HEK293 (cell line): Measurements from ENCODE around the gene BLOC1S5.

ENCODE experiments used
- BCL11A ChIP-seq: fragments of 450-650 bp; formaldehyde crosslinking; IDR thresholded peaks from 2 replicates; pipeline ENCODE4 v1.5.1; 2016; ENCODE audit warnings: low read depth, missing biosample characterization, missing genetic modification characterization
- HOXC10 ChIP-seq: sonication (generic); formaldehyde crosslinking; IDR thresholded peaks from 2 replicates; pipeline ENCODE4 v1.8.1; 2023; ENCODE audit warnings: mild to moderate bottlenecking, missing genetic modification reagents
- KLF10 ChIP-seq: fragments of 450-650 bp; IDR thresholded peaks from 2 replicates; pipeline ENCODE4 v1.5.1; 2018; ENCODE audit warnings: missing biosample characterization, mild to moderate bottlenecking, missing genetic modification characterization
- KLF9 ChIP-seq: fragments of 450-650 bp; formaldehyde crosslinking; IDR thresholded peaks from 2 replicates; pipeline ENCODE4 v1.5.1; 2016; ENCODE audit warnings: missing biosample characterization, missing genetic modification characterization, low read depth
- OVOL3 ChIP-seq: fragments of 450-650 bp; formaldehyde crosslinking; IDR thresholded peaks from 2 replicates; pipeline ENCODE4 v1.5.1; 2016; ENCODE audit warnings: missing biosample characterization, missing genetic modification characterization
- PATZ1 ChIP-seq: fragments of 450-650 bp; formaldehyde crosslinking; IDR thresholded peaks from 2 replicates; pipeline ENCODE4 v1.5.1; 2016; ENCODE audit warnings: missing biosample characterization, missing genetic modification characterization
- RBAK ChIP-seq: fragments of 450-650 bp; formaldehyde crosslinking; IDR thresholded peaks from 2 replicates; pipeline ENCODE4 v1.5.1; 2016; ENCODE audit warnings: missing biosample characterization, missing genetic modification characterization
- REPIN1 ChIP-seq: fragments of 450-650 bp; formaldehyde crosslinking; IDR thresholded peaks from 2 replicates; pipeline ENCODE4 v1.5.1; 2017; ENCODE audit warnings: missing biosample characterization, missing genetic modification characterization, low read depth
- TCF7L2 ChIP-seq: IDR thresholded peaks from 2 replicates; pipeline ENCODE4 v1.6.1; 2011; ENCODE audit warnings: low read depth, mild to moderate bottlenecking, inconsistent platforms, low read length, moderate library complexity, borderline replicate concordance
- TRIM28 ChIP-seq: IDR thresholded peaks from 2 replicates; pipeline ENCODE4 v1.6.1; 2011; ENCODE audit warnings: low read length, control low read depth, borderline replicate concordance
- YY1 ChIP-seq: fragments of 450-650 bp; formaldehyde crosslinking; IDR thresholded peaks from 2 replicates; pipeline ENCODE4 v1.5.1; 2018; ENCODE audit warnings: missing biosample characterization, missing genetic modification characterization
- ZBTB11 ChIP-seq: fragments of 450-650 bp; formaldehyde crosslinking; conservative IDR thresholded peaks from 2 replicates; pipeline ENCODE4 v1.5.1; 2016; ENCODE audit warnings: low read depth, missing biosample characterization, missing genetic modification characterization
- ZBTB21 ChIP-seq: fragments of 450-650 bp; formaldehyde crosslinking; IDR thresholded peaks from 2 replicates; pipeline ENCODE4 v1.5.1; 2017; ENCODE audit warnings: missing biosample characterization, missing genetic modification characterization
- ZBTB49 ChIP-seq: fragments of 450-650 bp; formaldehyde crosslinking; IDR thresholded peaks from 2 replicates; pipeline ENCODE4 v1.5.1; 2016; ENCODE audit warnings: missing biosample characterization, missing genetic modification characterization, low read depth
- ZFHX2 ChIP-seq: fragments of 450-650 bp; formaldehyde crosslinking; conservative IDR thresholded peaks from 2 replicates; pipeline ENCODE4 v1.5.1; 2016; ENCODE audit warnings: missing biosample characterization, missing genetic modification characterization
- ZFP37 ChIP-seq: fragments of 450-650 bp; formaldehyde crosslinking; IDR thresholded peaks from 2 replicates; pipeline ENCODE4 v1.5.1; 2016; ENCODE audit warnings: missing biosample characterization, missing genetic modification characterization
- ZNF155 ChIP-seq: fragments of 450-650 bp; formaldehyde crosslinking; IDR thresholded peaks from 2 replicates; pipeline ENCODE4 v1.5.1; 2016; ENCODE audit warnings: missing biosample characterization, missing genetic modification characterization
- ZNF169 ChIP-seq: fragments of 450-650 bp; formaldehyde crosslinking; IDR thresholded peaks from 2 replicates; pipeline ENCODE4 v1.5.1; 2016; ENCODE audit warnings: missing biosample characterization, missing genetic modification characterization
- ZNF175 ChIP-seq: fragments of 450-650 bp; formaldehyde crosslinking; IDR thresholded peaks from 2 replicates; pipeline ENCODE4 v1.5.1; 2016; ENCODE audit warnings: missing biosample characterization, missing genetic modification characterization
- ZNF202 ChIP-seq: fragments of 450-650 bp; formaldehyde crosslinking; IDR thresholded peaks from 2 replicates; pipeline ENCODE4 v1.5.1; 2016; ENCODE audit warnings: missing biosample characterization, missing genetic modification characterization, borderline replicate concordance
- ZNF266 ChIP-seq: fragments of 450-650 bp; formaldehyde crosslinking; IDR thresholded peaks from 2 replicates; pipeline ENCODE4 v1.5.1; 2016; ENCODE audit warnings: missing biosample characterization, missing genetic modification characterization, low read depth
- ZNF354C ChIP-seq: fragments of 450-650 bp; formaldehyde crosslinking; IDR thresholded peaks from 2 replicates; pipeline ENCODE4 v1.5.1; 2016; ENCODE audit warnings: missing biosample characterization, missing genetic modification characterization, low read depth, borderline replicate concordance
- ZNF394 ChIP-seq: fragments of 450-650 bp; formaldehyde crosslinking; IDR thresholded peaks from 2 replicates; pipeline ENCODE4 v1.5.1; 2016; ENCODE audit warnings: missing biosample characterization, missing genetic modification characterization, mild to moderate bottlenecking, moderate library complexity, borderline replicate concordance
- ZNF423 ChIP-seq: fragments of 450-650 bp; formaldehyde crosslinking; IDR thresholded peaks from 2 replicates; pipeline ENCODE4 v1.5.1; 2016; ENCODE audit warnings: missing biosample characterization, missing genetic modification characterization
- ZNF433 ChIP-seq: fragments of 450-650 bp; formaldehyde crosslinking; IDR thresholded peaks from 2 replicates; pipeline ENCODE4 v1.5.1; 2016; ENCODE audit warnings: missing biosample characterization, missing genetic modification characterization, low read depth
- ZNF473 ChIP-seq: fragments of 450-650 bp; formaldehyde crosslinking; IDR thresholded peaks from 2 replicates; pipeline ENCODE4 v1.5.1; 2017; ENCODE audit warnings: missing biosample characterization, missing genetic modification characterization
- ZNF529 ChIP-seq: fragments of 450-650 bp; formaldehyde crosslinking; IDR thresholded peaks from 2 replicates; pipeline ENCODE4 v1.5.1; 2017; ENCODE audit warnings: missing genetic modification characterization, missing biosample characterization; ENCODE audit not compliant: insufficient replicate concordance
- ZNF549 ChIP-seq: fragments of 450-650 bp; IDR thresholded peaks from 2 replicates; pipeline ENCODE4 v1.5.1; 2018; ENCODE audit warnings: missing biosample characterization, missing genetic modification characterization, mild to moderate bottlenecking, inconsistent platforms, moderate library complexity
- ZNF580 ChIP-seq: fragments of 450-650 bp; formaldehyde crosslinking; IDR thresholded peaks from 2 replicates; pipeline ENCODE4 v1.5.1; 2016; ENCODE audit warnings: missing biosample characterization, missing genetic modification characterization
- ZNF600 ChIP-seq: fragments of 450-650 bp; formaldehyde crosslinking; IDR thresholded peaks from 2 replicates; pipeline ENCODE4 v1.5.1; 2016; ENCODE audit warnings: missing biosample characterization, missing genetic modification characterization
- ZNF626 ChIP-seq: fragments of 450-650 bp; sonication (Bioruptor Pico); formaldehyde crosslinking; IDR thresholded peaks from 2 replicates; pipeline ENCODE4 v1.5.1; 2018; ENCODE audit warnings: missing biosample characterization, missing genetic modification characterization, inconsistent platforms
- ZNF660 ChIP-seq: fragments of 450-650 bp; IDR thresholded peaks from 2 replicates; pipeline ENCODE4 v1.5.1; 2018; ENCODE audit warnings: missing biosample characterization, mild to moderate bottlenecking, missing genetic modification characterization
- ZNF768 ChIP-seq: fragments of 450-650 bp; formaldehyde crosslinking; IDR thresholded peaks from 2 replicates; pipeline ENCODE4 v1.5.1; 2018; ENCODE audit warnings: missing biosample characterization, mild to moderate bottlenecking, missing genetic modification characterization
- ZNF791 ChIP-seq: fragments of 450-650 bp; formaldehyde crosslinking; IDR thresholded peaks from 2 replicates; pipeline ENCODE4 v1.5.1; 2016; ENCODE audit warnings: missing biosample characterization, missing genetic modification characterization

BLOC1S5 gene

GRCh38 chr6:8082954-8083858 is 19.0 kb upstream of the BLOC1S5 start (continued):
- TF ChIP-seq RBAK (tag by site-specific recombination) (no peak), ZBTB49 (tag by site-specific recombination) (no peak), ZNF580 (no peak), ZNF529 (tag by site-specific recombination) (no peak), ZNF175 (no peak), ZBTB11 (tag by site-specific recombination) (no peak), ZNF423 (tag by site-specific recombination) (no peak), ZFP37 (tag by site-specific recombination) (no peak), HOXC10 (CRISPR knock-in tag) (no peak), YY1 (tag by site-specific recombination) (no peak), BCL11A (peak; percentile 65; the same call in 1 of the 2 replicates), PATZ1 (tag by site-specific recombination) (no peak), ZNF155 (tag by site-specific recombination) (no peak), ZNF266 (tag by site-specific recombination) (no peak), ZNF169 (tag by site-specific recombination) (no peak), ZBTB21 (tag by site-specific recombination) (0 out of 2 replicates have a peak, but pooled peaks have one; percentile 14), ZNF473 (tag by site-specific recombination) (no peak), ZNF394 (tag by site-specific recombination) (no peak), TRIM28 (no peak), ZNF626 (tag by site-specific recombination) (no peak), KLF10 (tag by site-specific recombination) (no peak), KLF9 (tag by site-specific recombination) (0 out of 2 replicates have a peak, but pooled peaks have one; percentile 12), ZNF768 (no peak), ZNF354C (tag by site-specific recombination) (no peak), ZNF791 (tag by site-specific recombination) (no peak), ZNF433 (no peak), ZNF600 (peak; percentile 81), ZNF549 (tag by site-specific recombination) (no peak), REPIN1 (tag by site-specific recombination) (no peak), TCF7L2 (no peak), OVOL3 (tag by site-specific recombination) (peak; percentile 74), ZNF660 (no peak), ZNF202 (tag by site-specific recombination) (no peak), ZFHX2 (tag by site-specific recombination) (no peak)
